Activated gamma-delta T cell treated with anti-CD3 and anti-CD28 coated beads, Interleukin-2, amount 50 U/mL, for 16 hours (primary cell): Measurements from ENCODE around the gene PNRC1.
"Not testable (repeated sequence)": the region's sequence is repeated elsewhere in the genome, so short reads cannot be mapped to it uniquely, and the experiment has no call there.

Experiments used
- DNase-seq: peaks from one replicate; pipeline ENCODE4 v3.0.0-alpha.2; 2020; ENCODE audit warnings: low read depth

Gene PNRC1

GRCh38 chr6:89080281-89081128, at the start of gene PNRC1:
Gene PNRC1 (plus strand): TSS chr6:89080751. CDS start chr6:89080895, 144 bp downstream.
- DNase-seq: peak; percentile 100

GRCh38 chr6:89032599-89032998, 48.0 kb upstream of the PNRC1 start:
- DNase-seq: no peak

GRCh38 chr6:89033461-89033860, 47.1 kb upstream of the PNRC1 start:
- no peak for DNase-seq

GRCh38 chr6:89034116-89034515, 46.4 kb upstream of the PNRC1 start:
- not testable (repeated sequence) for DNase-seq

GRCh38 chr6:89034586-89035251, 45.8 kb upstream of the PNRC1 start:
- DNase-seq: no peak

GRCh38 chr6:89035252-89036101, 45.1 kb upstream of the PNRC1 start:
- no peak for DNase-seq

GRCh38 chr6:89037141-89037900, 43.2 kb upstream of the PNRC1 start:
- no peak for DNase-seq

- DNase-seq: not testable (repeated sequence)
These were observed 42.7 kb upstream of the PNRC1 start for GRCh38 chr6:89037901-89038293.

- DNase-seq: no peak
These were observed 37.9 kb upstream of the PNRC1 start for GRCh38 chr6:89042664-89043063.

GRCh38 chr6:89044328-89045010, 36.1 kb upstream of the PNRC1 start:
- DNase-seq: no peak

GRCh38 chr6:89045011-89045387, 35.6 kb upstream of the PNRC1 start:
- no peak for DNase-seq

GRCh38 chr6:89045576-89045975, 35.0 kb upstream of the PNRC1 start:
- no peak for DNase-seq

- DNase-seq: no peak
These were observed 33.1 kb upstream of the PNRC1 start for GRCh38 chr6:89047473-89047872.

- no peak for DNase-seq
These were observed 32.1 kb upstream of the PNRC1 start for GRCh38 chr6:89048288-89048923.

- DNase-seq: no peak
These were observed 31.6 kb upstream of the PNRC1 start for GRCh38 chr6:89048985-89049384.

GRCh38 chr6:89050155-89050554, 30.4 kb upstream of the PNRC1 start:
- DNase-seq: no peak

- no peak for DNase-seq
These were observed 29.9 kb upstream of the PNRC1 start for GRCh38 chr6:89050697-89051096.

- no peak for DNase-seq
These were observed 28.9 kb upstream of the PNRC1 start for GRCh38 chr6:89051676-89052075.

GRCh38 chr6:89054208-89054607, 26.3 kb upstream of the PNRC1 start:
- DNase-seq: no peak

GRCh38 chr6:89057759-89058158, 22.8 kb upstream of the PNRC1 start:
- DNase-seq: no peak

- DNase-seq: no peak
These were observed 21.9 kb upstream of the PNRC1 start for GRCh38 chr6:89058627-89059026.
